BLaER1 treated with 17β-estradiol and CSF1 and Interleukin-3, amounts not matched to agents 10 nM and 100 nM (cell line): Measurements from ENCODE around the gene SUCO.

ENCODE experiments used
- H3K27ac ChIP-seq, 11 experiments: shearing (Covaris generic); formaldehyde crosslinking; 2 replicates each; pipeline ENCODE4 v1.8.1; 2022
- H3K27me3 ChIP-seq, 11 experiments: shearing (Covaris generic); formaldehyde crosslinking; 2 replicates each; pipeline ENCODE4 v1.8.1; 2022
- H3K36me3 ChIP-seq, 11 experiments: shearing (Covaris generic); formaldehyde crosslinking; 2 replicates each; pipeline ENCODE4 v1.8.1; 2022
- H3K4me1 ChIP-seq, 10 experiments: shearing (Covaris generic); formaldehyde crosslinking; 2 replicates each; pipeline ENCODE4 v1.8.1; 2022
- H3K4me2 ChIP-seq, 11 experiments: shearing (Covaris generic); formaldehyde crosslinking; 2 replicates each; pipeline ENCODE4 v1.8.1; 2022
- H3K4me3 ChIP-seq, 10 experiments: shearing (Covaris generic); formaldehyde crosslinking; 2 replicates each; pipeline ENCODE4 v1.8.1; 2022
- H3K9ac ChIP-seq, 11 experiments: shearing (Covaris generic); formaldehyde crosslinking; 2 replicates each; pipeline ENCODE4 v1.8.1; 2022
- H3K9me3 ChIP-seq, 11 experiments: shearing (Covaris generic); formaldehyde crosslinking; replicated peaks in 1 of 11; 2 replicates each; pipeline ENCODE4 v1.8.1; 2022
- H4K20me1 ChIP-seq, 11 experiments: shearing (Covaris generic); formaldehyde crosslinking; 2 replicates each; pipeline ENCODE4 v1.8.1; 2022
- Cebpa-rat ChIP-seq, 11 experiments: shearing (Covaris generic); IDR thresholded peaks; 2 replicates each; pipeline ENCODE4 v1.8.1; 2022

The SUCO gene

DNA sequence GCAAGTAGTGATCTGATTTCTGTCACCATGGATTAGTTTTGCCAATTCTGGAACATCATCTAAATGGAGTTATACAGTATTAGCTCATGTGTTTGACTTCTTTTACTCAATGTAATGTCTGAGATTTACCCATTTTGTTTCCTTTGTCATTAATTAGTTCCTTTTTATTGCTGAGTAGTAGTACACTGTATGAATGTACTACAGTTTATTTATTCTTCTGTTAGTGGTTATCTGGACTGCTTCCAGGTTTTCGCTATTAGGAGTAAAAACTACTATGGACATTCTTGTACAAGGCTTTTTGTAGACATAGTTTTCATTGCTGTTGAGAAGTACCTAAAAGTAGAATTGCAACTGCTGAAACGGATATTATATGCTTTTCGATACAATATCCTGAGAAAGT lies 14.1 kb downstream of the SUCO start:
- H3K4me3 ChIP-seq, result no peak overlapping the region
- H3K36me3 ChIP-seq, result peaks cover 0 to 4% (median 0%) of the 10 kb centered on the region in 11 experiments; a peak in 1 of 22 replicates
- peaks cover 6 to 40% (median 16%) of the 10 kb centered on the region in 10 experiments; a peak in 14 of 20 replicates for H3K4me1 ChIP-seq
- peaks cover 34 to 94% (median 88%) of the 10 kb centered on the region in 11 experiments; a peak in 20 of 22 replicates for H4K20me1 ChIP-seq
- H3K9me3 ChIP-seq, result no peaks in the 10 kb centered on the region
- H3K27me3 ChIP-seq, result no peaks in the 10 kb centered on the region
- H3K4me2 ChIP-seq, result no peak overlapping the region
- H3K27ac ChIP-seq, result no peak overlapping the region
- TF ChIP-seq Cebpa-rat (IDR thresholded peaks at IDR 0.05), result no peak
- no peak overlapping the region for H3K9ac ChIP-seq

DNA sequence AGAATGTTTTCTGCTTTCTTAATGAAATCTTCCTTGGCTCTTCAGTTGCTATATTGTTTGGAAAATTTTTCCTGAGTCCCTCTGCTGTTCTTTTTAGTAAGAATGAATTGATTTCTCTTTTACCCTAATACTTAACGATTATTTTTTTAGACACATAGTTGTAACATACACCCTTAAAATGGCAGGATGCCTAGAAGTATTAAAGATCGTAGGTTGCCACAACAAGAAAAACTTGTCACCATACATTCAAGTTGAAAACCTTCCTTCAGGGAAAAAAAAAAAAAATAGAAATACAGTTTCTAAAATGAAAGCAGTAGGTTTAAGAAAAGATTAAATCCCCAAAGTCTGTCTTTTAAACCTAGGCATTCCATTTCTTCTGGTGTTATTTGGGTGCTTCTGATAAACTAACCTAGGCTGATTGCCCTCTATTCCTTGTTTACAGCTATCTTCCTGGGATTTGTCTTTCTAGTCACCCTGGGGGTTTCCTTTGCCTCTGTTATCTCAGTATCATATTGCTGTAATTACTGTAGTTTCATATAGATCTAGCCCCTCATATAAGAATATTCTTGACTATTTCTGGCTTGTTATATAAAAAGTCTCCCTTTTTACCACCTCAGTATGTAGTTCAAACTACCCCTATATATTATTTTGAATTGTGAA lies 16.8 kb downstream of the SUCO start:
- Histone ChIP-seq H3K27me3 (no peaks in the 10 kb centered on the region), H3K36me3 (peaks cover 0 to 19% (median 4%) of the 10 kb centered on the region in 11 experiments; a peak in 7 of 22 replicates), H4K20me1 (peaks cover 20 to 72% (median 62%) of the 10 kb centered on the region in 11 experiments; a peak in 20 of 22 replicates), H3K9ac (no peak overlapping the region), H3K4me3 (no peak overlapping the region), H3K27ac (no peak overlapping the region), H3K4me2 (no peak overlapping the region), H3K9me3 (no peaks in the 10 kb centered on the region), H3K4me1 (peaks cover under 1 to 15% (median 10%) of the 10 kb centered on the region in 10 experiments; a peak in 13 of 20 replicates)
- TF ChIP-seq Cebpa-rat (IDR thresholded peaks at IDR 0.05), result no peak

DNA sequence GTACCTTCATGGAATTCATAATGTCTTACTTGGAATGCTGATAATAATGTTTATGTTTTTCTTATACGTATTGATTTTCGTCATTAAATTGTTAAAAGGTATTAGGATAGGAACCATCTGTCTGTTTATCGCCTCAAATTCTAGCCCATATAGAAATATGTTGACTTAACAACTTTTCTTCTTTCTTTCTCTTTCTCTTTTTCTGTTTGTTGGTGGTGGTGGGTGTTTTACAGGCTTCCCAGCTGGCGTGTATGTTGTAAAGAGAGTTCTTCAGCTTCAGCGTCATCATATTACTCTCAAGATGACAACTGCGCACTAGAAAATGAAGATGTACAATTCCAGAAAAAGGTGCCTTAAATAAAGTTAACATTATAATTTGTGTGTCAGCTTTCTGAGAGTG lies 18.3 kb downstream of the SUCO start:
- Histone ChIP-seq H3K4me1 (0 out of 20 replicates have a peak, but pooled peaks cover 0 to under 1% (median 0%) of the 10 kb centered on the region in 10 experiments), H3K9me3 (no peaks in the 10 kb centered on the region), H3K36me3 (peaks cover 6 to 33% (median 17%) of the 10 kb centered on the region in 11 experiments; a peak in 17 of 22 replicates), H3K27me3 (no peaks in the 10 kb centered on the region), H4K20me1 (peaks cover 7 to 63% (median 47%) of the 10 kb centered on the region in 11 experiments; a peak in 16 of 22 replicates), H3K4me2 (no peak overlapping the region), H3K4me3 (no peak overlapping the region), H3K9ac (no peak overlapping the region), H3K27ac (no peak overlapping the region)
- TF ChIP-seq Cebpa-rat (IDR thresholded peaks at IDR 0.05), result no peak

DNA sequence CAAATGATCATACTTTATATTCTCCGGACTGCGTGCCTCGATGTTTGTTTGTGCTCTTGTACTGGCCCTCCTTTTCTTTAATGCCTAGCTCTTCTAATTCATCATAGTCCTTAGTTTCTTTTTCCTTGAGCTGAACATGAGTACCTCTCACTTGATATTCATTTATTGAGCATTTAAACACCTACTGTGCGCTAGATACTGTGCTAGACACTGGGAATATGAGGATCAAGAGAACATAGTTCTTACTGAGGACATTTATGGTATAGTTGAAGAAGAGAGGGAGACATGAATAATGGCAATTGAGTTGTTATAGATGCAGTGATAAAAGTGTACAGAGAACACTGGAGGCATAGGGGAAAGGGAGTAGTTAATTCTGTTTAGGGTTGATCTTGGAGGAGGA lies 22.0 kb downstream of the SUCO start:
- H3K36me3 ChIP-seq, result peaks cover 28 to 62% (median 51%) of the 10 kb centered on the region in 11 experiments

DNA sequence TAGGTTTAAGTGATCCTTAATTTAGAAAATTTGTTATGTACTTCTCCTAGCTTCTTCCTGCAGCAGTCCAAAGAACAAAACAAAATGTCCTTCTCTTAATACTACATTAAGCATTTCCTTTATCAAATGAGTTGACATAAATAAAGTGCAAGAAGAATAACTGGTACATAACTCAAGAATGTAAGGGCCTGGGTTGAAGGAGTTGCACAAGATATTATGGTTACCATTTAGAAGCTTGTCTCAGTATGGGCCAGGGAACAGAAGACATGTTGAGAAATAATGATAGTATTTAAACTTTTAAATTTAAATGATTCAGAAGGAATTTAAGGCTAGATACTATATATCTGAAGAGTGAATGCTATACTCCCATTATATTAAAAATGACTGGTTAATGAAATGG lies 23.5 kb downstream of the SUCO start:
- Histone ChIP-seq H3K27me3 (no peaks in the 10 kb centered on the region), H3K9ac (no peak overlapping the region), H3K36me3 (peaks cover 44 to 78% (median 67%) of the 10 kb centered on the region in 11 experiments), H3K27ac (no peak overlapping the region), H4K20me1 (peaks cover 0 to 13% (median 2%) of the 10 kb centered on the region in 11 experiments; a peak in 9 of 22 replicates), H3K4me1 (no peaks in the 10 kb centered on the region), H3K4me3 (no peak overlapping the region), H3K4me2 (no peak overlapping the region), H3K9me3 (peaks cover 0 to 13% (median 6%) of the 10 kb centered on the region in 11 experiments; a peak in 14 of 22 replicates)
- no peak for TF ChIP-seq Cebpa-rat (IDR thresholded peaks at IDR 0.05)

More for the DNA sequence above, 22.0 kb downstream of the SUCO start:
- no peak overlapping the region for H3K9ac ChIP-seq
- no peak overlapping the region for H3K4me2 ChIP-seq
- H3K4me1 ChIP-seq, result no peaks in the 10 kb centered on the region
- 0 out of 22 replicates have a peak, but pooled peaks cover 0 to 5% (median 0%) of the 10 kb centered on the region in 11 experiments for H3K9me3 ChIP-seq
- no peak overlapping the region for H3K27ac ChIP-seq
- no peak overlapping the region for H3K4me3 ChIP-seq
- TF ChIP-seq Cebpa-rat (IDR thresholded peaks at IDR 0.05), result no peak
- no peaks in the 10 kb centered on the region for H3K27me3 ChIP-seq
- peaks cover 0 to 28% (median 15%) of the 10 kb centered on the region in 11 experiments; a peak in 12 of 22 replicates for H4K20me1 ChIP-seq

DNA sequence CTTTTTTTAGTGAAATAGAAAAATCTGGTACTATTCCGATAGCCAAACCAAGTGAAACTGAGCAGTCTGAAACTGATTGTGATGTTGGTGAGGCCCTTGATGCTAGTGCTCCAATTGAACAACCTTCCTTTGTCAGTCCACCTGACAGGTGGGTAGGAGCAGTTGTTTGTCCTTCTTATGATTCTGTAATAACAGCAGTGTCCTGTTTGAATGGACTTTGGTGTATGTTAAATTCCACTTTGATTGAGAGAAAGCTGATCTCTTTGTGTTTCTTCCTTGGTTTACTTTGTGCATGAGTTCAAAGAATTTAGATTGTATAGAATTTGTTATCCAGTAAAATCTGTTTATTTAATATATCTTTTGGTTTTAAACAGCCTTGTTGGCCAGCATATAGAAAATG lies 24.3 kb downstream of the SUCO start:
- TF ChIP-seq Cebpa-rat (IDR thresholded peaks at IDR 0.05), result no peak
- Histone ChIP-seq H3K27ac (no peak overlapping the region), H3K4me1 (peaks cover 0 to under 1% (median 0%) of the 10 kb centered on the region in 10 experiments; a peak in 1 of 20 replicates), H3K4me2 (no peak overlapping the region), H3K4me3 (no peak overlapping the region), H3K36me3 (peaks cover 52 to 85% (median 74%) of the 10 kb centered on the region in 11 experiments), H3K27me3 (no peaks in the 10 kb centered on the region), H3K9me3 (peaks cover 0 to 21% (median 13%) of the 10 kb centered on the region in 11 experiments; a peak in 18 of 22 replicates), H4K20me1 (peaks cover 0 to 11% (median 0%) of the 10 kb centered on the region in 11 experiments; a peak in 4 of 22 replicates), H3K9ac (no peak overlapping the region)

DNA sequence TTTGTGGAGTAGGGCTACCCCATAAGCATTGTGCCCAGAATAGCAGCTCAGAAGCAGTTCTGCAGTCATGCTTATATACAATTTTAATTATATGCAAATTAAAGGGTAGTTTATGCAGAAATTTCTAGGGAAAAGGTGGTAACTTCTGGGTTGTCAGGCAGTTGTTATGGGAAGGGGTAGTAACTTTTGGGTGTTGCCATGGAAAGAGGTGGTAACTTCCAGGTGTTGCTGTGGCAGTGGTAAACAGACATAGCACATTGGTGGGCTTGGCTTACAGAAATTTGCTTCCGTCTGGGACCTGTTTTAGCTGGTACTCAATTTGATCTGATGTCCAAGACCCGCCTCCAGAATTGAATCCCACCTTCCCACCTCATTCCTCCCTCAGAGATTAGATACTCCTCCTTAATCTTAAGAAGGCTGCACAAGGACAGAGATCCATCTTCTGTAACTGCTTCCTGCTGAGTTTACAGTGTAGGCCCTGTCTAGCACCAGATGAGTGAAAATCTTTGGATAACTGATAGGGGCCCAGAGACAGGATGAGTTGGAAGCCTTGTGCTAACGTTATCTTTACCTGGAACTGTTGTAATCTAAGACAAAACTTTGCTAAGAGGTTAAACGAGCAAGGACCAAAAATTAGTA lies 26.7 kb downstream of the SUCO start:
- no peak overlapping the region for H3K4me3 ChIP-seq
- TF ChIP-seq Cebpa-rat (IDR thresholded peaks at IDR 0.05), result no peak
- H3K4me1 ChIP-seq, result peaks cover 0 to 6% (median 0%) of the 10 kb centered on the region in 10 experiments; a peak in 1 of 20 replicates
- H3K36me3 ChIP-seq, result peaks cover 75 to 99% (median 94%) of the 10 kb centered on the region in 11 experiments
- H3K9me3 ChIP-seq, result peaks cover 17 to 42% (median 34%) of the 10 kb centered on the region in 11 experiments
- H3K9ac ChIP-seq, result no peak overlapping the region
- no peak overlapping the region for H3K27ac ChIP-seq
- H3K4me2 ChIP-seq, result no peak overlapping the region
- H3K27me3 ChIP-seq, result no peaks in the 10 kb centered on the region
- peaks cover 0 to 10% (median 0%) of the 10 kb centered on the region in 11 experiments; a peak in 3 of 22 replicates for H4K20me1 ChIP-seq

DNA sequence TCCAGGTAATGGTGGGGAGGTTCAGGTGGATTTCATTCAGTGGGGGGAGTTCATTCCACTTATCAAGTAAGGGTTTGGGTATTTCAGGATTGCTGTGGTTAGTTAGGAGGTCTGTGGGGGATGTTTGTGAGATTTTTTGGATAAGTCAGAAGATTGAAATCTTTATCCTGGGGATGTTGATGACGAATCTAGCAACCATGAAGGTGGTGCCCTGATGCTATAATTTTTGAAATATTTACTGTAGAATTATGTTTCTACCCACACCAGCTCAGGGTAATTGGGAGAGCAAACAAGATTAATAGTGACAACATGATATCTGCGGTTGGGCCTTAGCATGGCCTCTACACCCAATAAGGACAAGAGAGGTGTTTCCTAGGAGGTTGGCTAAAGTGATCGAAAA lies 28.3 kb downstream of the SUCO start:
- Histone ChIP-seq H3K27me3 (no peaks in the 10 kb centered on the region), H3K4me1 (peaks cover 0 to 6% (median 0%) of the 10 kb centered on the region in 10 experiments; a peak in 1 of 20 replicates), H3K9ac (no peak overlapping the region), H3K9me3 (peaks cover 17 to 42% (median 34%) of the 10 kb centered on the region in 11 experiments), H3K27ac (no peak overlapping the region), H3K4me2 (no peak overlapping the region), H4K20me1 (no peaks in the 10 kb centered on the region), H3K4me3 (no peak overlapping the region), H3K36me3 (peaks cover 85 to 100% (median 94%) of the 10 kb centered on the region in 11 experiments)
- no peak for TF ChIP-seq Cebpa-rat (IDR thresholded peaks at IDR 0.05)
